Gastroesophageal sphincter (tissue), 4 donors: ENCODE results near the gene C2CD4C. TPM values are rescaled to one million over a fixed set of nuclear protein-coding genes. Genes with fewer than 3 reads are reported as not detected.

ENCODE experiments used
- ATAC-seq: fragments of 150-250 bp; one replicate; pipeline ENCODE4 v1.9.1; 2016; ENCODE audit warnings: mild to moderate bottlenecking, moderate library complexity
- H3K27ac ChIP-seq, 4 donors: fragments of 200-600 bp; sonication (generic) in 3 of 4; 1 replicate in 3 of 4; 2 replicates in 1 of 4; pipeline ENCODE4 v1.5.1; 2016 to 2019
- H3K27me3 ChIP-seq: fragments of 200-600 bp; sonication (generic); one replicate; pipeline ENCODE4 v1.5.1; 2019
- H3K36me3 ChIP-seq, 2 donors: fragments of 200-600 bp; sonication (generic); one replicate each; pipeline ENCODE4 v1.5.1; 2019; ENCODE audit warnings: control low read depth in 1 of 2
- H3K4me1 ChIP-seq, 3 donors: fragments of 200-600 bp; sonication (generic); 1 replicate in 2 of 3; 2 replicates in 1 of 3; pipeline ENCODE4 v1.5.1; 2016 to 2019; ENCODE audit warnings: control low read depth in 2 of 3
- H3K4me3 ChIP-seq, 2 donors: fragments of 200-600 bp; sonication (generic); one replicate each; pipeline ENCODE4 v1.5.1; 2019; ENCODE audit warnings: mild to moderate bottlenecking in 1 of 2, moderate library complexity in 1 of 2
- H3K9me3 ChIP-seq, 3 donors: fragments of 200-600 bp; sonication (generic); one replicate each; pipeline ENCODE4 v1.5.1; 2017 to 2019; ENCODE audit warnings: control low read depth in 2 of 3
- EP300 ChIP-seq: sonication (generic); formaldehyde crosslinking; IDR thresholded peaks from one replicate; pipeline ENCODE4 v1.6.1; 2017; ENCODE audit warnings: antibody characterized with exemption, mild to moderate bottlenecking
- POLR2A ChIP-seq, 2 donors: fragments of 450-650 bp; IDR thresholded peaks; one replicate each; pipeline ENCODE4 v1.6.1; 2017; ENCODE audit warnings: antibody characterized with exemption in 2 of 2, mild to moderate bottlenecking in 2 of 2, moderate library complexity in 1 of 2
- POLR2AphosphoS5 ChIP-seq: sonication (generic); formaldehyde crosslinking; IDR thresholded peaks from one replicate; pipeline ENCODE4 v1.6.1; 2017; ENCODE audit warnings: antibody characterized with exemption
- WGBS, 2 donors: methylation state at CpG; one replicate each; pipeline ENCODE4 v1.1.5; 2018; ENCODE audit warnings: low coverage in 1 of 2; 5-methylcytosine and 5-hydroxymethylcytosine counted together
- total RNA-seq, 4 donors: library from RNA; depleted of rRNA; stranded (reverse); fragments of >200 nt; gene quantifications; one replicate each; pipeline ENCODE4 v1.1.0, GENCODE V29; 2016
- TF ChIP-seq, protein P1 (sequence below), 4 experiments: fragments of 200-600 bp in 2 of 4; fragments of 450-650 bp in 2 of 4; sonication (generic) in 1 of 4; IDR thresholded peaks; one replicate each; pipeline ENCODE4 v1.5.1; 2017 to 2019; ENCODE audit warnings: antibody characterized with exemption in 4 of 4, mild to moderate bottlenecking in 2 of 4, moderate library complexity in 2 of 4

C2CD4C gene
- total RNA-seq, 4 donors from 2014 or later = 0.19 to 2.7 (median 0.67) TPM; not detected in 1

DNA sequence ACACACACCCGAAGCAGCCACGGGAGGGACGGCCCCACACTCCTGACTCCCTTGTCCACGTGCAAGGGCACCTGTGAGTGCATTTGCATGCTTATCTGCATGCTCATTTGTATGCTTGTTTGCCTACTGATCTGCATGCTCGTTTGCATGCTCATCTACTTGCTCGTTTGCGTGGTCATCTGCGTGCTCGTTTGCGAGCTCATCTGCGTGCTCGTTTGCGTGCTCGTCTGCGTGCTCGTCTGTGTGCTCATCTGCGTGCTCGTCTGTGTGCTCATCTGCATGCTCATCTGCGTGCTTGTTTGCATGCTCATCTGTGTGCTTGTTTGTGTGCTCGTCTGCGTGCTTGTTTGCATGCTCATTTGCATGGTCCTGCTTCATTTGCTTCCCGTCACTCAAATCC lies 28.1 kb upstream of the C2CD4C start:
- WGBS, 2 donors = 83 to 89% methylated on average over 21 to 22 of the region's 22 CpGs
- no peak overlapping the region for H3K4me3 ChIP-seq
- no peak overlapping the region for H3K27ac ChIP-seq
- no peaks in the 10 kb centered on the region for H3K4me1 ChIP-seq
- peaks cover 0 to 32% of the 10 kb centered on the region in 2 donors for H3K36me3 ChIP-seq
- no peak for ATAC-seq
- H3K27me3 ChIP-seq = peaks cover 11% of the 10 kb centered on the region
- TF ChIP-seq POLR2AphosphoS5 (no peak), POLR2A (IDR thresholded peaks at IDR 0.05) (no peak), EP300 (no peak)
- TF ChIP-seq, protein P1, sequence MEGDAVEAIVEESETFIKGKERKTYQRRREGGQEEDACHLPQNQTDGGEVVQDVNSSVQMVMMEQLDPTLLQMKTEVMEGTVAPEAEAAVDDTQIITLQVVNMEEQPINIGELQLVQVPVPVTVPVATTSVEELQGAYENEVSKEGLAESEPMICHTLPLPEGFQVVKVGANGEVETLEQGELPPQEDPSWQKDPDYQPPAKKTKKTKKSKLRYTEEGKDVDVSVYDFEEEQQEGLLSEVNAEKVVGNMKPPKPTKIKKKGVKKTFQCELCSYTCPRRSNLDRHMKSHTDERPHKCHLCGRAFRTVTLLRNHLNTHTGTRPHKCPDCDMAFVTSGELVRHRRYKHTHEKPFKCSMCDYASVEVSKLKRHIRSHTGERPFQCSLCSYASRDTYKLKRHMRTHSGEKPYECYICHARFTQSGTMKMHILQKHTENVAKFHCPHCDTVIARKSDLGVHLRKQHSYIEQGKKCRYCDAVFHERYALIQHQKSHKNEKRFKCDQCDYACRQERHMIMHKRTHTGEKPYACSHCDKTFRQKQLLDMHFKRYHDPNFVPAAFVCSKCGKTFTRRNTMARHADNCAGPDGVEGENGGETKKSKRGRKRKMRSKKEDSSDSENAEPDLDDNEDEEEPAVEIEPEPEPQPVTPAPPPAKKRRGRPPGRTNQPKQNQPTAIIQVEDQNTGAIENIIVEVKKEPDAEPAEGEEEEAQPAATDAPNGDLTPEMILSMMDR (IDR thresholded peaks at IDR 0.05) = no peak
- no peaks in the 10 kb centered on the region for H3K9me3 ChIP-seq

DNA sequence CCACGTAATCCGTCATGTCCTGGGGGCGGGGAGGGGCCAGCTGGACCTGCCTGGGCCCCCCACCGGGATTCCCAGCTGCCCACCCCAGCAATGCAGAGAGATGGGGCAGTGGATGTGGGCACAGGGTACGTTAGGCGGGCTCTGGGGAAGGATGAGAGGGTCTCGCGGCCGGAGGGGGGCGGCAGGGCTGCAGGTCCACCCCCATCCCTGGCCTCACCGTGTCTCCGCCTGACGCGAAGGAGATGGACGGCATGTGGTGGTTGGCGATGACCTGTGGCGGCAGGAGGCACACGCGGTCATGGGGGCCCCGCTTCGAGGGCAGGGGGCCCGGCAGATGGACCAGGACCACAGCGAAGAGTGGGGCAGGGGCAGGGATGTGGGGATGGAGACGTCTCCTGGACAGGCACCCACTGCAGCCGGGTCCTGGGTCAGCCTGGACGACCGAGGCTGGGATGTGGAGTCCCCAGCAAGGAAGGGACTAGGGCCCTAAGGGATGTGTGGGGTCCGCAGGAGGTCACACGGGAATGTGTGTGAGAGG lies 27.5 kb upstream of the C2CD4C start:
- Histone ChIP-seq H3K27ac (no peak overlapping the region), H3K9me3 (no peaks in the 10 kb centered on the region), H3K4me3 (no peak overlapping the region), H3K36me3 (peaks cover 0 to 32% of the 10 kb centered on the region in 2 donors), H3K4me1 (no peaks in the 10 kb centered on the region), H3K27me3 (peaks cover 11% of the 10 kb centered on the region)
- 48% methylated on average over 4 of the region's 29 CpGs; no CpG with 5 or more reads in 1 of the 2 donors for WGBS, 2 donors
- TF ChIP-seq POLR2AphosphoS5 (no peak), POLR2A (IDR thresholded peaks at IDR 0.05) (no peak), EP300 (no peak)
- TF ChIP-seq, protein P1 (IDR thresholded peaks at IDR 0.05) = no peak
- ATAC-seq = no peak

DNA sequence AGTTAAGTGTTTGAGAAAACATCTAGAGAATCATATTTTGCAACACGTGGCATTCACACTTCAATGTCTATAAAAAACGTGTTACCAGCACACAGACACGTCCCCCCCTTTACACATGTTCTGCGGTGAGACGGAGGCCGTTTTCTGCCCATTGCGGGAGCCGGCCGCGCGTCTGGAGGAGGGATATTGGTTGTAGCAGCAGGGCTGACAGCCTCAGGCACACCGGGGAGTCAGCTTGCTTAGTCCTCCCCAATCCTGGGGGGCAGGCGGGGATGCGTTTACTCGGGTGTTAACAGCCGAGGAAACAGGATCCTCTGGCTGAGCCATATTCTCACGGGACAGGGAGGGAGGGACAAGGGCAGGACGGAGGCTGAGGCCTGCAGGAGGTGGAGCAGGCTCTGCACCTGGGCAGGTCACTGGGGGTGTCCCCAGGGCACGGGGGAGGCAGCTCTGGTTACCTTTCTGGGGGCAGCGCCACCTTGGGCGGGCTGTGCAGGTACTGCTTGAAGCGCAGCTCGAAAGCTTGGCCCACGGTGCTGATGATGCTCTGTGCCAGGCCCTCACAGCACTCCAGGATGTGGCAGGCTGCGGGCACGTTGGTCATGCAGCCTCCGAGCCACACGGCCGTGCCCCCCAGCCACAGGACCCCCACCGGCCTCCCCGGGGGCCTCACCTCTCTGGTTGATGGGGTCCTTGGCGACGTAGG lies 26.9 kb upstream of the C2CD4C start:
- no peak for ATAC-seq

DNA sequence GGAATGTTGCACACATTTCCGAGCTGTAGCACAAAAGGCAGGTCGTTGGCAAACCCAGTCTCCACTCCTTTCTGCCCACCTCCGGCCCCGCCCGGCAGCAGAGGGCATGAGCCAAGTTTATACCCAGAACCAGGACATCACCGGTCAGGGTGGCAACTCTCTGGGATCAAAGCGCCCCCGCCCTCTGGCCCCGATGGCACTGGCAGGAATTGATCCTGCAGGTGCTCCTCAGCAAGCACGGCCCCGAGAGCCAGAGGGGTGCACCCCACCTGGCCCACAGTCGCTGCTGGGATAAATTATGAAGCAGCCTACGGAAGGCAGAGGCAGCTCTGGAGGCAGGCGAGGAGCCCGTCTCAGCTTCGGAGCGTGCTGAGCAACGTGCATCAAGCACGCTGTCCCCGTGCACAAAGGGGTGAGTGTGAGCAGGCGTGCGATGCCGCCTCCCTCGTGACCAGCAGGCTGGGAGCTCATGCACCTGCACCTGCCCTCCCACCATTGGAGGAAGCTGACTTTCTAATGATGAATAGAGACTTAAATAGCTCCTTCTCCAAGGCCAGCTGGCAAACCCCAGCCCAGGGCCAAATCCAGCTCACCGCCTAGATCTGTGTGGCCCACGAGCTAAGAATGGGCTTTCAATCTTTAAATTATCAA lies 26.2 kb upstream of the C2CD4C start:
- Histone ChIP-seq H3K4me3 (no peak overlapping the region), H3K4me1 (no peaks in the 10 kb centered on the region), H3K27me3 (peaks cover 11% of the 10 kb centered on the region), H3K9me3 (no peaks in the 10 kb centered on the region), H3K36me3 (peaks cover 0 to 32% of the 10 kb centered on the region in 2 donors), H3K27ac (no peak overlapping the region)
- TF ChIP-seq EP300 = no peak
- TF ChIP-seq POLR2AphosphoS5 = no peak
- TF ChIP-seq, protein P1 (IDR thresholded peaks at IDR 0.05) = no peak
- TF ChIP-seq POLR2A (IDR thresholded peaks at IDR 0.05) = no peak
- ATAC-seq = no peak
- WGBS, 2 donors = 50 to 64% methylated on average over 1 to 2 of the region's 26 CpGs

More for the DNA sequence above, 26.9 kb upstream of the C2CD4C start:
- H3K36me3 ChIP-seq = peaks cover 0 to 30% of the 10 kb centered on the region in 2 donors
- H3K4me3 ChIP-seq = no peak overlapping the region
- no peaks in the 10 kb centered on the region for H3K9me3 ChIP-seq
- TF ChIP-seq, protein P1 (IDR thresholded peaks at IDR 0.05) = no peak
- TF ChIP-seq EP300 (no peak), POLR2A (IDR thresholded peaks at IDR 0.05) (no peak), POLR2AphosphoS5 (no peak)
- no peaks in the 10 kb centered on the region for H3K4me1 ChIP-seq
- 83% methylated on average over 4 of the region's 33 CpGs; no CpG with 5 or more reads in 1 of the 2 donors for WGBS, 2 donors
- H3K27ac ChIP-seq = no peak overlapping the region
- peaks cover 11% of the 10 kb centered on the region for H3K27me3 ChIP-seq
